DMS79 treated with DMSO at 0.1 percent for 48 hours (cell line): ENCODE data around the gene GNAZ.

Experiments
- DNase-seq: peaks from one replicate; lab custom pipeline; 2025; lab: John Stamatoyannopoulos, UW

The GNAZ gene

DNA sequence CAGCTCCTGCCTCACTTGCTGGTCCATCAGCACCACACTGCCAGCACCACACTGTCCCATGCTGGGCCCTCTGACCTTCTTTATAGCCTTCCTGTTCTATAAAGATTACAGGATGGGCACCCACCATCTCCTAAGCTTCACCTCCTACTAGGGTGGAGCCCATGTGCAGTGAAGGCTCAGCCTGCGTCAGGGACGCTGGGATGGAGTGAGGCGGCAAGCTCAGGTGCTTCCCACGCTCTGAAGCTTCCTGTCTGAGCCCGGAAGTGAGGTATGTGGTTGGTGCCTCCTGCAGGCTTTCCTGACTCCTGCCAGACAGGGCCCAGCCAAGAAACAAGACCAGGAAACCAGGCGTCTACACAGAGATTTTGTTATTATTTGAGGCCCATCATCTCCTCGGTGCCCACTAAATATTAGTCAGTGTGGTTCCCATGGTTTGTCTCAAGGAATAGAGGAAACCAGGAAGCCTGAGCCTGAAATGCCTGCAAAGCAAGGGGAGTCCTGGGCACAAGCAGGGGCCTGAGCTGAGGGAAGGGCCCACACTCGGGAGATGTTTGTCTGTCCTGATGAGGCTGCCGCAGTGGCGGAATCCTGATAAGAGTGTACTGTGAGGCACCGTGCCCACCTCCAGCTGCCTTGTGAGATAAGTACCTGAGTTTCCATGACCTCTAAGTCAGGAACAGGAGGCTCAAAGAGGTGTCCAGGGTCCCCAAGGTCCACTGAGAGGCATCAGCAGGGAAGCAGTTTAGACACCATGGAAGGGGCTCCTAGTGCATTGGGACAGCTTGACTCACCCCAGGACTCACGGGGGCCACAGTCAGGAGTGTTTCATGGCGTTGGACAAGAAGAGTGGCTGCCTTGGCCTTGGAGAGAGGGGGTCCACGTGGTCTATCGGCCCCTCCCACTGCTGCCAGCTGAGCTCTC is 49.4 kb downstream of the GNAZ start:
- no peak for DNase-seq

GRCh38 chr22:23120415-23120899 is 50.1 kb downstream of the GNAZ start:
- no peak for DNase-seq

GRCh38 chr22:23121000-23121421 is 50.7 kb downstream of the GNAZ start:
- no peak for DNase-seq

DNA sequence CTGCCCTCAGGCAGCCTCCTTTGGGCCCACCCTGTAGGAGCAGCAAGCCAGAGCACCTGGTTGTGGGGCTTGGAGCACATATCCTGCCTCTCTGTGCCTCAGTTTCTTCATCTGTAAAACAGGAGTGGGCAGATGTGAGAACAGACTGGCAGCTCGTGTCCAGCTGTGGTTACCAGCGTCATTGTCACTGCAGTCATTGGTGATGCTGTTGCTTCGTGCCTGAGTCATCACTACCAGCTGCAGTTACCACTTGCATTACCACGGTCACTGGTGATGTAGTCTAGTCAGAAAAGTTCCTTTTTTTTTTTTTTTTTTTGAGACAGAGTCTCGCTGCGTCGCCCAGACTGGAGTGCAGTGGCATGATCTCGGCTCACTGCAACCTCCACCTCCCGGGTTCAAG is 51.1 kb downstream of the GNAZ start:
- no peak for DNase-seq

DNA sequence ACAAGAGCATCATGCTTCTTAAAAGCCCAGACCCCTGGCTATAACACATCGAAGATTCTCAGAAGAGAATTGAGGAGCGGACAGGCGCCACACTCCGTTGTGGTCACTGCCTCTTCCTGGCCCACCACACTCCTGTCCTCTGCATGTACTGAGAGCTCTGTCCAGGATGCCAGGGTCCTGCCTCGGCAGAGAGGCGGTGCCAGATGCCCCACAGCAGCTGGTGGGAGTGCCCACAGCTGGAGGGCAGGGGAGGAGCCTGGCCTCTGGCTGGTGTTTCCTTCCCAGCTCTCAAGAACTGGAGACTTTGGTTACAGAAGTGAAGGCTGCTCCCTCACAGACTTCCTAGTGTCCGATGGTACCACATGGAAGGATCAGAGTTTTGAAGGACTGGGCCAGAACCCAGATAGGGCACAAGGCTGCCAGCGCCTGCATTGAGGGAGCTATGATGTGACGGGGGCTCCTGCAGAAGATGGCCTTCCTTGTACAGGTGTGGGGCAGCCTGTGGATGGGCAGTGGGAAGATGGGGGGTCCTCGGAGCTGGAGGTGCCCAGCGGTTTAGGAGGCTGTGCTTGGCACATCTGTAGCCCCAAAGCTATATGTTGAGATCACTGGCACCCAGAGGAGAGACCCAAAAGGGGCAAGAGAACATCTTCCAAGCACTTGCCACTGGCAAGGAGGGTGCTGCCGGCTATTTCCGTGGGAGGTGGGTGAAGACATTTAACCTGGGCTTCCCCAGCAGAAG is 52.1 kb downstream of the GNAZ start:
- DNase-seq, result no peak

DNA sequence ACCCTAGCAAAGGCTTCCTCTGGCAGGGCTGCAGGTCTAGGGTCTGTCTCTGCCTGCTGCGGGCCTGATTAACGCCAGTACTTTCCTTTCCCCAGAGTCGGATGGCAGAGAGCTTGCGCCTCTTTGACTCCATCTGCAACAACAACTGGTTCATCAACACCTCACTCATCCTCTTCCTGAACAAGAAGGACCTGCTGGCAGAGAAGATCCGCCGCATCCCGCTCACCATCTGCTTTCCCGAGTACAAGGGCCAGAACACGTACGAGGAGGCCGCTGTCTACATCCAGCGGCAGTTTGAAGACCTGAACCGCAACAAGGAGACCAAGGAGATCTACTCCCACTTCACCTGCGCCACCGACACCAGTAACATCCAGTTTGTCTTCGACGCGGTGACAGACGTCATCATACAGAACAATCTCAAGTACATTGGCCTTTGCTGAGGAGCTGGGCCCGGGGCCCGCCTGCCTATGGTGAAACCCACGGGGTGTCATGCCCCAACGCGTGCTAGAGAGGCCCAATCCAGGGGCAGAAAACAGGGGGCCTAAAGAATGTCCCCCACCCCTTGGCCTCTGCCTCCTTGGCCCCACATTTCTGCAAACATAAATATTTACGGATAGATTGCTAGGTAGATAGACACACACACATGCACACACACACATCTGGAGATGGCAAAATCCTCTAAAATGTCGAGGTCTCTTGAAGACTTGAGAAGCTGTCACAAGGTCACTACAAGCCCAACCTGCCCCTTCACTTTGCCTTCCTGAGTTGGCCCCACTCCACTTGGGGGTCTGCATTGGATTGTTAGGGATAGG is 52.9 kb downstream of the GNAZ start:
- no peak for DNase-seq

- no peak for DNase-seq
Observed at GRCh38 chr22:23123804-23124254, 53.5 kb downstream of the GNAZ start.

DNA sequence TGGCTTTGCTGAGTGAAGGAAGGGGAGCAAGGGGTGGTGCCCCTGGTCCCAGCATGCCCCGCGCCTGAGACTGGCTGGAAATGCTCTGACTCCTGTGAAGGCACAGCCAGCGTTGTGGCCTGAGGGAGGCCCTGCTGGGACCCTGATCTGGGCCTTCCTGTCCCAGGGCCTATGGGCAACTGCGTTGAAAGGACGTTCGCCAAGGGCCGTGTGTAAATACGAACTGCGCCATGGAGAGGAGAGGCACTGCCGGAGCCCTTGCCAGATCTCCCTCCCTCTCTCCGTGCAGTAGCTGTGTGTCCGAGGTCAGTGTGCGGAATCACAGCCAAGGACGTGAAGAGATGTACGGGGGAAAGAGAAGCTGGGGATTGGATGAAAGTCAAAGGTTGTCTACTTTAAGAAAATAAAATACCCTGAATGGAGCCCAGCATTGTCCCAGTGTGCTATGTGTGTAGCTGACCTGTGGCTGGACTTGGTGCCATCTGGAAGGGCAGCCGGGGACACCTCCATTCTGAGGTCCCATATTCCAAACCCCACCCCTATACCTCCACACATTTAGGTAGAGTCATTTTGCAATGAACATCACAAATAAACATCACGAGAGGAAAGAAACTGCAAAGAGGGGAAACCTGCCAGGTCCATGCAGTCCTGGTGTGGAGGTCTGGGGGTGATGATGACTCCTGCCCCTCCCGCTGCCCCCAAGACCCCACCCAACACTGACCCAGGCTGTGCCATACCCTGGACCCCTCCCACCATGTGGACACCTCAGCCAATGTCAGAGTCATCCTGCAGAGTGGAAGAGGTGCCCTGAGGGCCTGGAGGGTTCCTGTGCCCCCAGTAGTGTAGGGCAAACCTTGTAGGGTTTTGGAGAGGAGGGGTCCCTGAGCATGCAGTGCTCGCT is 54.5 kb downstream of the GNAZ start:
- no peak for DNase-seq

DNA sequence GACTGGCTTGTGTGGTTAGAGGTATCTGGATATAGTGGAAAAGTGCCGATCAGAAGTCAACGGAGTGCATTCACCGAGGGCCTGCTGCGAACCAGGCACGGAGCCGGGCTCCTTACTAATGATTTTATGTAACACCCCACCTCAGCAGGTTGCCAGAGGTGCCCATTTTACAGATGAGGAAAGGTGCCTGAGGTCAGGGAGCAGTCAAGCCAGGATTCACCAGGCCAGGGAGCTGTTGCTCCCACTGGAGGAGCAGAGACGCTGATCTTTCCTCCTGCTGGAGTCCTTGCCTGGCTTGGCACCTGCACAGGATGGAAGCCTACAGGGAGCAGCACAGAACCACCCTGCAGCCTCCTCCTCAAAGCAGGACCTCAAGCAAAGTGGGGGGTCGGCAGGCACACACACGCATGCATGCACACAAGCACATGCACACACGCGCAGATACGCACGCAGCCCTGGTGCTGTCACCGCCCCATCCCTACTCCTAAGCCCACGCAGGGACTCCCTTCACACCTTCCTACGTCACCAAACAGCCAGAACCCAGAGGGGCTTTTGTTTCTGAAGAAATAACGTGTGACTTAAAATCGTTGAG is 55.3 kb downstream of the GNAZ start:
- DNase-seq, result no peak

DNA sequence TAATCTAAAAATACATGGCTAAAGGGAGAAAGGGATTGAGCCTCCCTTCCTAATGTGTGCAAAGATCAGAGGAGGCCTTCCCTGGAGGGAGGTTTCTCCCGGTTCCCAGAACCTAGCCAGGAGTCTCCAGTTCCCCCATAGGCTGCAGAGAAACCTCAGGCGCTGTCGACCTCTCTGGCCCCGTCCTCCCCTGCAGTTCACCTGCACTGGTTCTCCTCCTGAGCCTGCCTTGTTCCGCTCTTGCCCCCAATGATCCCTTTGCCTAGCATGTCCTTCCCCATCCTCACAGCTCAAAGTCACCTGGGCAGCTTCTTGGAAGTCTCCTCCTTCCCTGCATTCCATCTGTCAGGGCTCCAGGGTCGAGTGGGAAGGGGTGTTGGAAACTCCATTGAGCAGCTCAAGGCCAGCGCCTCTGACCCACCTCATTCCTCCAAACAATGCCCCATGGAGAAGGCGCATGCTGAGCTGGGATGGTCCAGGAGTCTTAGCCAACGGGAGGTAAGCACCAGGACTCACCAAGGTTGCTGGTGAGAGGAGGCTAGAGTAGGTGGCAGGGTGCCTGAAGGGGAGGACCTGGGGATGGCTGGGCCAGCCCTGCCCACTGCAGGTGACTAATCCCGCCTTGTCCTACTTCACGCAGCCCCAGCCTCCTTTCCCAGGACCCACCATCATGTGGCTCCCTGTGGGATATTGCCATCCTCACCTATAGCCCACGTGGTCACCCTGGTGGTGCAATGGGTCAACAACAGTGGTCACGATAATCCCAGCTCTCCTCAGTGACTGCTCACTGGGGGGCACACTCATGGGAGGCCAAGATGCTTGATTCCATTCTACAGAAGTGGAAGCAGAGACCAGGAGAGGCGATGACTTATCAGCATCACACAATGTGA is 56.1 kb downstream of the GNAZ start:
- DNase-seq, result no peak

DNA sequence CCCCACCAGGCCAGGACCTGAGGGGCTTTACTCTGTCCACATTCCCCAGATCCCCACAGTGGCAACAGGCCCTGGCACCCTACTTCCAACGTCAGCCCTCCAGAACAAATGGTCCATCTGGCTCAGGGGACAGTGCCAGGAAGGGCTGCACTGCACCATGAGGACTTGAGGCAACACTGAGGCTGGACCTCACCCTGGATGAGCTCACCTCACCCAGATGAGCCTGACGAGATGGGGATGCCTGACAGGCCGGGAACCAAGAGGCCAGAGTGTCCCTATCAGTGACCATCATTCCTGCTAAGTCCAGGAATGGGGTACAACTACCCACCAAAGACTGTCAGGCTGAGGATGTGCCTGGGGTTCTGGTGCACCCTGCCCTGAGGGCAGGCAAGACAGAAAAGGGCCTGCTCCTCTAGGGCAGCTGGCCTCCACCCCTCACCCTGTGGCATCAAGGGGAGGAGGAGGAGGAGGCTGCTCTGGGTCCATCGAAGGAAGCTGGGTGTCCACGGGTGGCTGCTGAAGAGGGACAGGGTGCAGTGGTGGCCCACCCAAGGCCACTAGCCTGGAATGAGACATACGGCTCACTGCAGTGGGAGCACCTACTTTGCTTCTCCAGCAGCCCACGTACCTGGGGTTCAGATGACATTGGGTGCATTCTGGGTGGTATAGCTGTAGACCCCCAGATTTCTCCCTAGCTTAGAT is 56.9 kb downstream of the GNAZ start:
- no peak for DNase-seq

DNA sequence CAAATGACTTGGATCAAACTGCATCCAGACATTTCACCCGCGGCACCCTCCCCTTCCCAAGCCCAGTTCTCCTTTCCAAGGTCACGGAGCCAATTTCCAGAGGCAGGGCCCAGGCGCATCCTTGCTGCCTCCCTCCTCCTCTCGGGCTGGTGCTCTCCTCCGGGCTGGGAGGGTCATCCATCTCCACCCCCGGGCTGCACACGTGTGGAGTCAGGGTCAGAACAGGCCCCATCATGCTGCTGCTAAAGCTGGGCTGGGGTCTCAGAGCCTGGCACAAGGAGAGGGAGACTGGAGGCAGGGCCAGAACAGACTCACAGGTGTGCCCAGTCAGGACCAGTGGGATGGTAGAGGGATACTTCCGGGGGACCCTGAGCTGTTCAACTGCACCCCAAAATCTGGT is 57.5 kb downstream of the GNAZ start:
- no peak for DNase-seq

DNA sequence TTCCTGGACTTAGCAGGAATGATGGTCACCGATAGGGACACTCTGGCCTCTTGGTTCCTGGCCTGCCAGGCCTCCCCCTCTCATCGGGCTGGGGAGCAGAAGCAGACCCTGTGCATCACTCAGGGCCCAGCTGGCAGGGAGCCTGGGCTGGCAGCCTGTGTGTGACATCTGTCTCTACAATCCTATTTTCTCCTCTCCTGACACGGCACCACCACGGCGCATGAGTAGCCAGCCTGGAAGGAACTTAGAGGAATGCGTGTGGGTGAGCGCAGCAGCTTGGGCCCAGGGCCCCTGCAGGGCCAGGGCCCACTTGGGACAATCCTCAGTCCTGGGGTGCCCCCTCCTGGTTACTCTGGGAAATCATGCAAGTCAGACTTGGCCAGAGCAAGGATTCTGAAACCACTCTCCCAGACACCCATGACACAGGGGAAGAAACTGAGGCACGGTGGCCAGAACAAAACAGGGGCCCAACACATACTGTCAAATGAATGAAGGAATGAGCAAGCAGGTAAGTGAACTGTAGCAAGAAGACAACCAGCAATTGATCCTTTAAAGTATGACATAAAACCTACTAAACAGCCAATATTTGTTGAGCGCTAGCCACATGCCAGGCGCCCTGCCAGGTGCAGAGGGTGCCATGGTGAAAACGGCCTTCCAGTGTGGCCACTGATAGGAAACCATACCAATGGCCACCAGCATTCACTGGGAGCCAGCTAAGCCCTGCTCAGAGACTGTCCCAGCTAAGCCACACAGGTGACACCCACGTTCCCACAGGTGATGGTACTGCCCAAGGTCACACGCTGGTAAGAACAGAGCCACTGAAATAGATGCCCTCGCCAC is 58.2 kb downstream of the GNAZ start:
- no peak for DNase-seq

DNA sequence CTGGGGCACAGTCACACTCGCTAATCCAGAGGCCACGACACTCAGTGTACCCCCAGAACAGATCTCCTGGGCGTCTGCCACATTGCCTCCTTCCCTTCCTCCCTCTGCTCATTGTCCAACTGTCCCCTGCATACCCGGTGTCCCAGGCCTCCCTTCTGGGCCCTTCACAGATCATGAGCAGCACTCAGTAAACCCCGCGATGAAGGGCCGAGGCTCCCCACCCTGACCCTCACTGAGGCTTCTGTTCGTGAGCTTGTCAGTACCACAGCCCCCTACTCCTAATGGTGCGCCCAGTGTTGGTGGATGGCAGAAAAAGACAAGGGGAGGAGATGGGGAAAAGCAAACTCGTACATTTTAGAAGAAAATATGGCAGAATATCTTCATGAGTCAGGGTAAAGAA is 58.8 kb downstream of the GNAZ start:
- DNase-seq, result no peak

DNA sequence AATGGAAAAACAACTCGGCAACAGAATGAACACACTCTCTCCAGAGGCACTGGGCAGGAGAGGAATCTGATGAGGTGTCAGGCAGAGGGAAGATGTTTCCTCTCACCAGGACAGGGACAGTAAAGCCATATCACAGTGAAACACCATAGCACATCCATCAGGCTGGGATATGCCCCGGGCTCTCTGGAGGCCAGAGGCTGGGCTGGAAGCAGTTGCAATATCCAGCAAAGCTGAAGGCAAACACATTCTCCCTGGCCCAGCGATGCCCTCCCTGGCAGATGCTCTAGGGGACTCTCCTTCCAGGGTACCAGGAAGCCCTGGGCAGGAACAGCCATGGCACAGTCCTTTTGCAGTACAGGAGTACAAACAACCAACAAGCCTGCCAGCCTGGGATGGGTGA is 60.4 kb downstream of the GNAZ start:
- no peak for DNase-seq

- no peak for DNase-seq
Observed at GRCh38 chr22:23131931-23132330, 61.6 kb downstream of the GNAZ start.

GRCh38 chr22:23132376-23133091 is 62.2 kb downstream of the GNAZ start:
- DNase-seq, result no peak
